ENCODE data around the gene CPN2.

- no peak for TF ChIP-seq CTCF (IDR thresholded peaks at IDR 0.05)
- no peak for TF ChIP-seq SIN3A (IDR thresholded peaks at IDR 0.05; ENCODE audit: borderline replicate concordance, insufficient read depth, low read depth, low read length)
- no peak for TF ChIP-seq TCF7L2 (IDR thresholded peaks at IDR 0.05; ENCODE audit: low read depth, low read length)
Observed at GRCh38 chr3:194346035-194346434, 5.1 kb downstream of the CPN2 start.

Data from Panc1 (cell line).